ENCODE data around the gene SFRP4.

DNA sequence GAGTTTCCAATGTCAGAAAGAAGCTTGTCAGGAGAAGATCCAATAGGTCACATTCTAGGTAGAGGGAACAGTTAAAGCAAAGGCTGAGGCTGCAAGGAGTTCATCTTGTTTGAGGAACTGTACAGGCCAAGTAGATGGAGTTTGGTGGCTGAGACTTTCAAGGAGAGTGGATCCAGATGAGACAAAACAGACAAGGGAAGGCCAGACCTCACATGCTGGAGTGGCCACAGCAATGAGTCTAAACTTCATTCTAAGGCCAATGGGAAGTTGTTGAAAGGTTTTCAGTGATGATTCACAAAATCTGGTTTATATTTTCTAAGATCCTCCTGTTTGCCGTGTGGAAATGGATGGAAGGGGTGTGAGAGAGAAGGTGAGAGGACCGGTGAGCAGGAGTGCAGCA, 43.9 kb upstream of the SFRP4 start:
- TF ChIP-seq, protein P1, sequence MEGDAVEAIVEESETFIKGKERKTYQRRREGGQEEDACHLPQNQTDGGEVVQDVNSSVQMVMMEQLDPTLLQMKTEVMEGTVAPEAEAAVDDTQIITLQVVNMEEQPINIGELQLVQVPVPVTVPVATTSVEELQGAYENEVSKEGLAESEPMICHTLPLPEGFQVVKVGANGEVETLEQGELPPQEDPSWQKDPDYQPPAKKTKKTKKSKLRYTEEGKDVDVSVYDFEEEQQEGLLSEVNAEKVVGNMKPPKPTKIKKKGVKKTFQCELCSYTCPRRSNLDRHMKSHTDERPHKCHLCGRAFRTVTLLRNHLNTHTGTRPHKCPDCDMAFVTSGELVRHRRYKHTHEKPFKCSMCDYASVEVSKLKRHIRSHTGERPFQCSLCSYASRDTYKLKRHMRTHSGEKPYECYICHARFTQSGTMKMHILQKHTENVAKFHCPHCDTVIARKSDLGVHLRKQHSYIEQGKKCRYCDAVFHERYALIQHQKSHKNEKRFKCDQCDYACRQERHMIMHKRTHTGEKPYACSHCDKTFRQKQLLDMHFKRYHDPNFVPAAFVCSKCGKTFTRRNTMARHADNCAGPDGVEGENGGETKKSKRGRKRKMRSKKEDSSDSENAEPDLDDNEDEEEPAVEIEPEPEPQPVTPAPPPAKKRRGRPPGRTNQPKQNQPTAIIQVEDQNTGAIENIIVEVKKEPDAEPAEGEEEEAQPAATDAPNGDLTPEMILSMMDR (IDR thresholded peaks at IDR 0.05; ENCODE audit: extremely low read depth in 1 of 2, insufficient read depth in 1 of 2, low read depth in 1 of 2, low read length in 2 of 2): no peak
- no peak for TF ChIP-seq GATA2 (IDR thresholded peaks at IDR 0.05; ENCODE audit: insufficient read depth, insufficient read length, low read depth, low read length)
